NCI-H1417 (cell line): ENCODE measurements around the gene ADGRG3.
"Not testable (repeated sequence)": the region's sequence is repeated elsewhere in the genome, so short reads cannot be mapped to it uniquely, and the experiment has no call there.

Experiments used
- DNase-seq, 3 experiments: peaks; one replicate each; lab custom pipeline; 2025; lab: John Stamatoyannopoulos, UW

The ADGRG3 gene

GRCh38 chr16:57663917-57664661, 4.0 kb upstream of the ADGRG3 start:
- no peak for DNase-seq

GRCh38 chr16:57664662-57665025, 3.5 kb upstream of the ADGRG3 start:
- no peak for DNase-seq

- no peak for DNase-seq
These were observed 2.6 kb upstream of the ADGRG3 start for GRCh38 chr16:57665541-57665940.

GRCh38 chr16:57666353-57667047, 1.6 kb upstream of the ADGRG3 start:
- DNase-seq = no peak

- DNase-seq = no peak
These were observed 1.0 kb upstream of the ADGRG3 start for GRCh38 chr16:57667048-57667525.

- DNase-seq = no peak
These were observed 412 bp upstream of the ADGRG3 start for GRCh38 chr16:57667526-57668262.

- no peak for DNase-seq
These were observed 747 bp downstream of the ADGRG3 start for GRCh38 chr16:57668630-57669475.

GRCh38 chr16:57669476-57670162, 1.5 kb downstream of the ADGRG3 start:
- no peak for DNase-seq

- no peak for DNase-seq
These were observed 2.1 kb downstream of the ADGRG3 start for GRCh38 chr16:57670196-57670595.

- DNase-seq = not testable (repeated sequence)
These were observed 3.3 kb downstream of the ADGRG3 start for GRCh38 chr16:57671451-57671850.

GRCh38 chr16:57672416-57672815, 4.3 kb downstream of the ADGRG3 start:
- DNase-seq = no peak

- no peak for DNase-seq
These were observed 4.7 kb downstream of the ADGRG3 start for GRCh38 chr16:57672824-57673223.

- DNase-seq = no peak
These were observed 7.8 kb downstream of the ADGRG3 start for GRCh38 chr16:57675741-57676551.

GRCh38 chr16:57676553-57677085, 8.5 kb downstream of the ADGRG3 start:
- no peak for DNase-seq

- peak in 1 of 3 experiments; percentile 31 for DNase-seq
These were observed 9.7 kb downstream of the ADGRG3 start for GRCh38 chr16:57677622-57678369.

GRCh38 chr16:57679016-57679415, 10.9 kb downstream of the ADGRG3 start:
- no peak for DNase-seq

GRCh38 chr16:57679767-57680482, 11.8 kb downstream of the ADGRG3 start:
- DNase-seq = no peak

- DNase-seq = no peak
These were observed 12.8 kb downstream of the ADGRG3 start for GRCh38 chr16:57680842-57681375.
